H9 (cell line): ENCODE results near the gene ECD. TPM values are rescaled to one million over a fixed set of nuclear protein-coding genes. Genes with fewer than 3 reads are reported as not detected.

Experiments
- DNase-seq: peaks from one replicate; pipeline ENCODE4 v3.0.0-alpha.2; 2017
- H2AFZ ChIP-seq: one replicate; pipeline ENCODE4 v1.6.1; 2013; ENCODE audit warnings: mild to moderate bottlenecking, low read length, control low read depth, moderate library complexity
- H2AK5ac ChIP-seq: 2 replicates; pipeline ENCODE4 v1.6.1; 2013; ENCODE audit warnings: low read length, control low read depth, mixed read lengths; ENCODE audit not compliant: insufficient read length
- H2BK120ac ChIP-seq: one replicate; pipeline ENCODE4 v1.6.1; 2013; ENCODE audit warnings: low read depth, mild to moderate bottlenecking, low read length, control low read depth, inconsistent platforms; ENCODE audit not compliant: poor library complexity, severe bottlenecking
- H2BK12ac ChIP-seq: 2 replicates; pipeline ENCODE4 v1.6.1; 2013; ENCODE audit warnings: low read length, control low read depth, mixed read lengths, low read depth; ENCODE audit not compliant: insufficient read length
- H2BK15ac ChIP-seq: 2 replicates; pipeline ENCODE4 v1.6.1; 2013; ENCODE audit warnings: low read depth, low read length, control low read depth
- H2BK20ac ChIP-seq: one replicate; pipeline ENCODE4 v1.6.1; 2013; ENCODE audit warnings: low read depth, mild to moderate bottlenecking, low read length, control low read depth, inconsistent platforms; ENCODE audit not compliant: poor library complexity, severe bottlenecking
- H2BK5ac ChIP-seq: 2 replicates; pipeline ENCODE4 v1.6.1; 2013; ENCODE audit warnings: low read length, control low read depth, mixed read lengths; ENCODE audit not compliant: insufficient read length
- H3K14ac ChIP-seq: 2 replicates; pipeline ENCODE4 v1.6.1; 2013; ENCODE audit warnings: low read length, control low read depth; ENCODE audit not compliant: insufficient read depth
- H3K18ac ChIP-seq: 2 replicates; pipeline ENCODE4 v1.6.1; 2013; ENCODE audit warnings: low read depth, mild to moderate bottlenecking, mixed read lengths, low read length, control low read depth; ENCODE audit not compliant: insufficient read length
- H3K23ac ChIP-seq: 2 replicates; pipeline ENCODE4 v1.6.1; 2013; ENCODE audit warnings: low read length, control low read depth, mixed read lengths, low read depth; ENCODE audit not compliant: insufficient read length
- H3K23me2 ChIP-seq: 2 replicates; pipeline ENCODE4 v1.6.1; 2013; ENCODE audit warnings: low read depth, mild to moderate bottlenecking, mixed read lengths, low read length, control low read depth; ENCODE audit not compliant: insufficient read length, poor library complexity, severe bottlenecking
- H3K27ac ChIP-seq: 2 replicates; pipeline ENCODE4 v1.5.1; 2013; ENCODE audit warnings: low read length, control low read depth, mixed read lengths, low read depth; ENCODE audit not compliant: insufficient read length
- H3K27me3 ChIP-seq: 2 replicates; pipeline ENCODE4 v1.6.1; 2013; ENCODE audit warnings: low read length, control low read depth, inconsistent platforms; ENCODE audit not compliant: insufficient read depth
- H3K4ac ChIP-seq: 2 replicates; pipeline ENCODE4 v1.6.1; 2013; ENCODE audit warnings: low read depth, mild to moderate bottlenecking, control low read depth, inconsistent platforms, low read length, moderate library complexity
- H3K4me1 ChIP-seq: 2 replicates; pipeline ENCODE4 v1.6.1; 2013; ENCODE audit warnings: low read length, control low read depth, inconsistent platforms; ENCODE audit not compliant: insufficient read depth
- H3K4me2 ChIP-seq: 2 replicates; pipeline ENCODE4 v1.6.1; 2013; ENCODE audit warnings: low read length, control low read depth, mixed read lengths; ENCODE audit not compliant: insufficient read length, insufficient read depth
- H3K56ac ChIP-seq: 2 replicates; pipeline ENCODE4 v1.6.1; 2013; ENCODE audit warnings: low read depth, mild to moderate bottlenecking, mixed read lengths, low read length, control low read depth; ENCODE audit not compliant: insufficient read length
- H3K79me1 ChIP-seq: 2 replicates; pipeline ENCODE4 v1.6.1; 2013; ENCODE audit warnings: low read depth, mild to moderate bottlenecking, moderate library complexity, low read length, control low read depth, inconsistent platforms; ENCODE audit not compliant: insufficient read depth, poor library complexity, severe bottlenecking
- H3K79me2 ChIP-seq: 2 replicates; pipeline ENCODE4 v1.6.1; 2013; ENCODE audit warnings: low read length, control low read depth, inconsistent platforms; ENCODE audit not compliant: insufficient read depth
- H3K9ac ChIP-seq: 2 replicates; pipeline ENCODE4 v1.6.1; 2013; ENCODE audit warnings: low read length, control low read depth, mixed read lengths; ENCODE audit not compliant: insufficient read length; ENCODE audit errors: extremely low read depth
- H3K9me3 ChIP-seq: one replicate; pipeline ENCODE4 v1.6.1; 2013; ENCODE audit warnings: low read depth, low read length, inconsistent platforms; ENCODE audit not compliant: control insufficient read depth
- H3T11ph ChIP-seq: one replicate; pipeline ENCODE4 v1.6.1; 2013; ENCODE audit warnings: mild to moderate bottlenecking, low read length, control low read depth, inconsistent platforms
- H4K20me1 ChIP-seq: one replicate; pipeline ENCODE4 v1.6.1; 2013; ENCODE audit not compliant: control insufficient read depth, insufficient read length, insufficient read depth
- H4K5ac ChIP-seq: 2 replicates; pipeline ENCODE4 v1.6.1; 2013; ENCODE audit warnings: low read depth, mild to moderate bottlenecking, mixed read lengths, low read length, control low read depth; ENCODE audit not compliant: insufficient read length
- H4K8ac ChIP-seq: replicated peaks from 2 replicates; pipeline ENCODE4 v1.6.1; 2013; ENCODE audit warnings: low read length, control low read depth, mixed read lengths, low read depth; ENCODE audit not compliant: insufficient read length
- H4K91ac ChIP-seq: 2 replicates; pipeline ENCODE4 v1.6.1; 2013; ENCODE audit warnings: low read depth, mild to moderate bottlenecking, moderate library complexity, mixed read lengths, low read length, control low read depth; ENCODE audit not compliant: insufficient read length
- H3K27ac Mint-ChIP-seq, 3 experiments: 2 replicates in 2 of 3; 3 replicates in 1 of 3; pipeline ENCODE4 v1.8.0; 2020 to 2021; ENCODE audit warnings: mixed read lengths in 3 of 3, mild to moderate bottlenecking in 1 of 3, moderate library complexity in 1 of 3
- H3K27me3 Mint-ChIP-seq: 2 replicates; pipeline ENCODE4 v1.8.0; 2021; ENCODE audit warnings: low read depth, mild to moderate bottlenecking, moderate library complexity, mixed read lengths
- H3K36me3 Mint-ChIP-seq, 3 experiments: 2 replicates in 2 of 3; 3 replicates in 1 of 3; pipeline ENCODE4 v1.8.0; 2020 to 2021; ENCODE audit warnings: low read depth in 3 of 3, mixed read lengths in 3 of 3; ENCODE audit not compliant: insufficient read depth in 1 of 3
- H3K4me1 Mint-ChIP-seq, 2 experiments: 2 replicates each; pipeline ENCODE4 v1.8.0; 2020; ENCODE audit warnings: mixed read lengths in 2 of 2
- H3K4me3 Mint-ChIP-seq, 2 experiments: 2 replicates in 1 of 2; 3 replicates in 1 of 2; pipeline ENCODE4 v1.8.0; 2020 to 2021; ENCODE audit warnings: mild to moderate bottlenecking in 2 of 2, mixed read lengths in 2 of 2, moderate library complexity in 1 of 2
- H3K9me3 Mint-ChIP-seq, 2 experiments: 2 replicates in 1 of 2; 3 replicates in 1 of 2; pipeline ENCODE4 v1.8.0; 2020; ENCODE audit warnings: mild to moderate bottlenecking in 2 of 2, mixed read lengths in 2 of 2, moderate library complexity in 1 of 2
- WGBS: extraction: QIAGEN DNeasy Blood & Tissue Kit; methylation state at CpG from one replicate; pipeline ENCODE4 v1.1.7; 2013; ENCODE audit warnings: missing lambda C conversion rate, low lambda C conversion rate, mixed read lengths; ENCODE audit not compliant: insufficient read length; ENCODE audit errors: extremely low coverage; 5-methylcytosine and 5-hydroxymethylcytosine counted together
- total RNA-seq: library from RNA; stranded (reverse); gene quantifications from 2 replicates; pipeline ENCODE4 v1.2.1, GENCODE V29; 2021
- TF ChIP-seq, protein P1 (sequence below): fragments of 200-600 bp; sonication (generic); conservative IDR thresholded peaks from 3 replicates; pipeline ENCODE4 v1.8.0; 2021; ENCODE audit warnings: antibody characterized with exemption, mild to moderate bottlenecking

Gene ECD
- total RNA-seq, 1 experiment from 2014 or later = 41.6 TPM

GRCh38 chr10:73163096-73163495, 4.7 kb downstream of the ECD start:
- Histone ChIP-seq H3K9ac (no peak overlapping the region), H4K91ac (no peak overlapping the region), H2BK15ac (no peak overlapping the region), H3K56ac (no peak overlapping the region), H3T11ph (no peak overlapping the region), H3K79me1 (peaks cover 6% of the 10 kb centered on the region), H3K4me1 (no peaks in the 10 kb centered on the region), H3K79me2 (peaks cover 5% of the 10 kb centered on the region; the same call in 1 of the 2 replicates), H3K14ac (no peak overlapping the region), H3K9me3 (no peaks in the 10 kb centered on the region), H4K5ac (no peak overlapping the region), H4K8ac (no peak overlapping the region), H3K4ac (no peak overlapping the region), H3K27ac (no peak overlapping the region), H2AK5ac (no peak overlapping the region), H2BK5ac (no peak overlapping the region), H3K23me2 (peaks cover 3% of the 10 kb centered on the region), H4K20me1 (no peaks in the 10 kb centered on the region), H2AFZ (no peak overlapping the region), H3K4me2 (no peak overlapping the region), H3K18ac (no peak overlapping the region), H2BK12ac (no peak overlapping the region), H2BK20ac (no peak overlapping the region), H2BK120ac (no peak overlapping the region), H3K27me3 (no peaks in the 10 kb centered on the region), H3K23ac (no peak overlapping the region)
- Mint-ChIP-seq H3K27ac (no peak overlapping the region), H3K9me3 (no peaks in the 10 kb centered on the region), H3K4me3 (no peak overlapping the region), H3K4me1 (peaks cover 9 to 10% of the 10 kb centered on the region in 2 experiments), H3K27me3 (no peaks in the 10 kb centered on the region), H3K36me3 (peaks cover 16 to 41% (median 39%) of the 10 kb centered on the region in 3 experiments)
- TF ChIP-seq, protein P1, sequence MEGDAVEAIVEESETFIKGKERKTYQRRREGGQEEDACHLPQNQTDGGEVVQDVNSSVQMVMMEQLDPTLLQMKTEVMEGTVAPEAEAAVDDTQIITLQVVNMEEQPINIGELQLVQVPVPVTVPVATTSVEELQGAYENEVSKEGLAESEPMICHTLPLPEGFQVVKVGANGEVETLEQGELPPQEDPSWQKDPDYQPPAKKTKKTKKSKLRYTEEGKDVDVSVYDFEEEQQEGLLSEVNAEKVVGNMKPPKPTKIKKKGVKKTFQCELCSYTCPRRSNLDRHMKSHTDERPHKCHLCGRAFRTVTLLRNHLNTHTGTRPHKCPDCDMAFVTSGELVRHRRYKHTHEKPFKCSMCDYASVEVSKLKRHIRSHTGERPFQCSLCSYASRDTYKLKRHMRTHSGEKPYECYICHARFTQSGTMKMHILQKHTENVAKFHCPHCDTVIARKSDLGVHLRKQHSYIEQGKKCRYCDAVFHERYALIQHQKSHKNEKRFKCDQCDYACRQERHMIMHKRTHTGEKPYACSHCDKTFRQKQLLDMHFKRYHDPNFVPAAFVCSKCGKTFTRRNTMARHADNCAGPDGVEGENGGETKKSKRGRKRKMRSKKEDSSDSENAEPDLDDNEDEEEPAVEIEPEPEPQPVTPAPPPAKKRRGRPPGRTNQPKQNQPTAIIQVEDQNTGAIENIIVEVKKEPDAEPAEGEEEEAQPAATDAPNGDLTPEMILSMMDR = no peak
- no peak for DNase-seq
- WGBS = no CpG with 5 or more reads among the region's 2 CpGs
